Right lobe of liver (tissue), 4 donors: ENCODE measurements around the gene EPHB1.

Experiments
- POLR2A ChIP-seq: fragments of 450-650 bp; IDR thresholded peaks from one replicate; pipeline ENCODE4 v1.6.1; 2017; ENCODE audit warnings: antibody characterized with exemption, mild to moderate bottlenecking
- TF ChIP-seq, protein P1 (sequence below), 4 donors: fragments of 200-600 bp in 3 of 4; fragments of 450-650 bp in 1 of 4; IDR thresholded peaks; one replicate each; pipeline versions ENCODE4 v1.5.1 to v1.8.0; 2016 to 2022; ENCODE audit warnings: antibody characterized with exemption in 4 of 4, mild to moderate bottlenecking in 2 of 4
- donor health status: DM: no; HTN: no; CAD: no.
- donor health status: DM: no; HTN: no; CAD: no.
- donor health status: DM: no; HTN: yes; CAD: no.

GRCh38 chr3:134772011-134772410 is 23.0 kb upstream of the EPHB1 start:
- TF ChIP-seq, protein P1, sequence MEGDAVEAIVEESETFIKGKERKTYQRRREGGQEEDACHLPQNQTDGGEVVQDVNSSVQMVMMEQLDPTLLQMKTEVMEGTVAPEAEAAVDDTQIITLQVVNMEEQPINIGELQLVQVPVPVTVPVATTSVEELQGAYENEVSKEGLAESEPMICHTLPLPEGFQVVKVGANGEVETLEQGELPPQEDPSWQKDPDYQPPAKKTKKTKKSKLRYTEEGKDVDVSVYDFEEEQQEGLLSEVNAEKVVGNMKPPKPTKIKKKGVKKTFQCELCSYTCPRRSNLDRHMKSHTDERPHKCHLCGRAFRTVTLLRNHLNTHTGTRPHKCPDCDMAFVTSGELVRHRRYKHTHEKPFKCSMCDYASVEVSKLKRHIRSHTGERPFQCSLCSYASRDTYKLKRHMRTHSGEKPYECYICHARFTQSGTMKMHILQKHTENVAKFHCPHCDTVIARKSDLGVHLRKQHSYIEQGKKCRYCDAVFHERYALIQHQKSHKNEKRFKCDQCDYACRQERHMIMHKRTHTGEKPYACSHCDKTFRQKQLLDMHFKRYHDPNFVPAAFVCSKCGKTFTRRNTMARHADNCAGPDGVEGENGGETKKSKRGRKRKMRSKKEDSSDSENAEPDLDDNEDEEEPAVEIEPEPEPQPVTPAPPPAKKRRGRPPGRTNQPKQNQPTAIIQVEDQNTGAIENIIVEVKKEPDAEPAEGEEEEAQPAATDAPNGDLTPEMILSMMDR (IDR thresholded peaks at IDR 0.05), result no peak
- TF ChIP-seq POLR2A, result no peak
